T47D (cell line): ENCODE results near the gene FARS2.

Experiments used
- DNase-seq, 2 experiments: peaks; one replicate each; pipeline versions ENCODE4 v3.0.0 to v3.0.0-alpha.2; 2011 to 2012; ENCODE audit warnings: low read depth in 1 of 2, low spot score in 1 of 2
- JUND ChIP-seq: IDR thresholded peaks from 2 replicates; pipeline ENCODE4 v1.6.1; 2012; ENCODE audit warnings: low read depth
- in situ Hi-C: cut with HindIII; loops from 2 replicates; pipeline ENCODE4 v1.10.0; 2016; ENCODE audit warnings: low sequenced_read_pairs, low pct_unique_long_range_greater_than_20kb

The FARS2 gene

DNA sequence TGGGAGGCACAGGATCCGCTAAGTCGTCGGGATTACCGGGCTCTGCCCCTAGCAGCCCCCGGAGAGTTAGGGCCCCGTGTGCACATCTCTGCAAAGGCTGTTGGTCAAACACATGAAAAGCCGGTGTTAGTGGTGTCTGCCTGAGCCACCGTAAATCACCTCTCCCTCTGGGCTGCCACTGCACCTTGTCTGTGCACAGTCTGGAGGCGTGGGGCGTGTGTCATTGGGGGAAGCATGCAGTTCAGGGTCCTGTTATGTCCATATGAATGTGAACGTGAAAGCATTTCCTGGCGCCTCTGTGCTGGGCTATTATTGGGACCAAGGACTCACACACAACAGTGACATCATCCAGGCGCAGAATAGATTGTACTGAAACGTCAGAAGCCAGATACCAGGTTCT lies 439.9 kb downstream of the FARS2 start:
- in situ Hi-C loops = no loop called here
- no peak for TF ChIP-seq JUND
- DNase-seq = no peak

DNA sequence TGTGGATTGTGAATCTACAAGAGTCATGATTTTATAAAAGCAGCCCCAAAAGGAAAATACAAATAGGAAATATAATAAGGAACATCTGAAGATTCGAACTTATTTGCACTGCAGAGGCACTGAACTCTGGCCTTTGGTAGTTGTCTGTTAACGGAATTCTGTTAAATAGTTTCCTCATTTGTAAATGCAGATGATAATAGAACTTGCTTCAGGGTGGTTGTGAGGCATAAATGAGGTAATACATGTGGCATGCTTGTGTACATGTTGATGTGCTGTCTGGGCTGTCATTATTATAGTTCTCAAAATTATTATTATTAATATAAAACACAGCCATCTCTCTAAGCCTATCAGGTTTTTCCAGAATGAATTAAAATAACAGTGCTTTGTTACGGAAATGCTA lies 443.4 kb downstream of the FARS2 start:
- no peak for DNase-seq

GRCh38 chr6:5705252-5705651 lies 443.9 kb downstream of the FARS2 start:
- no peak for TF ChIP-seq JUND
- in situ Hi-C loops = no loop called here
- DNase-seq = no peak

More for the DNA sequence above, 443.4 kb downstream of the FARS2 start:
- no peak for TF ChIP-seq JUND
- in situ Hi-C loops = no loop called here

DNA sequence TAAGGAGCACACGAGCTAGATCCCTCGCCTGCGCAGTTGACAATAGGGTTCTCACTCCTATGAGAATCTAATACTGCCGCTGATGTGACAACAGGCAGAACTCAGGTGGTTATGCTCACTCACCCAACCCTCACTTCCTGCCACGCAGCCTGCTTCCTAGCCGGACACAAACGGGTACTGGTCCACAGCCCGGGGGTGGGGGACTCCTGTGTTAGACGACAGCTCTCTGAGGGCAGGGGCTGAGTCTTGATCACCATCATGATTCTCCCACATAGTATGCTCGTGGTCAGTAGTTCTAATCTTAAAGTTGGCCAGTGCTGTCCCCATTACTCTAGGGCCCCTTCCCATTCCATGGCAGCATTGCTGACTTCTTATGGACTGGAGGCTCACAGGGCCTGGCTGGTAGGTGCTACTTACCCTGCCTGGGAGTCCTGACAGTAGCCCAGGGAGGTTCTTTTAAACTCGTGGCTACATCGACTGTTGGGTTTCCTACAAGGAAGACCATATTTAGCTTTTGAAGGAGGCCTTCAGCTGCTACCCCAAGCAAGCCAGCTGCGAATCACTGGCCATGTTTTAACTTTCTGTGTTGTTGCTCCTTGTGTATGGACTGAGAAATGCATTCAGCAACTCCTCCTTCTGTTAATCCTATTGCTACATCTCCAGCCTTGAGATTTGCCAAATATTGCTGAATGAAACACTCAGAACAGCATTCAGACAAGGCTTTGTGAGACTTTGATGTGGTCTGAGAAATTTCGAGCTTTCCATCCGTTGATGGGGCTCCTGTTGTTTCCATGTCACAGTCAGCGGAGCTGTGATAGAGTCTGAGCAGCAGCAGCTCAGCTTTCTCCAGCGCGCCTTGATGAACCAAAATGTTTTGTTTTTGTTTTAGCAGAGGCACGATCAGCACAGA lies 445.1 kb downstream of the FARS2 start:
- TF ChIP-seq JUND = no peak
- in situ Hi-C loops = no loop called here
- no peak for DNase-seq

DNA sequence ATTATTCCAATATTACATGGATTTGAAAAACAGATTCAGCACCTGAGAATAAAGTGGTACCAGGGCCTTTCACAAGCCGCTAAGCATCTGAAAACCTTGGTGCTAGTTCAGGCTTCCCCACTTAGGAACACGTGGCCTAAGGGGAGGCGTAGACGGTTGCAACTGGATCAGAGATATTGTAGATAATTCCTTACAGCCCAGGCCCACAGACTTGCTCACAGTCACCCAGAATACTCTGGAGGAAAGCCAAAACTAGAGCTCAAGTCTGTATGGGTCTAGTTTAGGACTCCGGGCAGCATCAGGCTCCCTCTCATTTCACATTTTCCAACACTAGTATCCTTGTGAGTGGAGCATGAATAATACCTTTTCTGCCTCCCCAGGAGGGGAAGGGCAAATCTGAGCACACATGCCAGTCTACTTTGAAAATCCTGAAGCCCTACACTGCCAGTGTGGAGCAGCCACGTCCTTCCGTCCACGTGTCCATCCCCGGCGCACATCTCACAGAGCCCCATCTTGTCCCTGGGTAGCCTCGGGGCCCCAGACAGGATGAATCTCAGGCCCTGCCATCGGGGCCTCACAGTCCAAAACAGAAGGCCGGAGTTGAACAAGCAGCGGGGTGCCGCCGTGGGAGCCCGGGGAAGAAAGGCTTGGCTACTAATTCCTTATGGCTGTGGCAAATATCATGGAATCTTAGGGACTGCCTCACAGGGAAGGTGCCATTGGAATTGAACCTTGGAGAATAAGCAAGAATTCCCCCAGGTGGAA lies 446.1 kb downstream of the FARS2 start:
- no peak for DNase-seq
- TF ChIP-seq JUND = no peak
- in situ Hi-C loops = no loop called here

GRCh38 chr6:5710516-5710915 lies 449.2 kb downstream of the FARS2 start:
- DNase-seq = no peak
- no peak for TF ChIP-seq JUND
- in situ Hi-C loops = no loop called here

DNA sequence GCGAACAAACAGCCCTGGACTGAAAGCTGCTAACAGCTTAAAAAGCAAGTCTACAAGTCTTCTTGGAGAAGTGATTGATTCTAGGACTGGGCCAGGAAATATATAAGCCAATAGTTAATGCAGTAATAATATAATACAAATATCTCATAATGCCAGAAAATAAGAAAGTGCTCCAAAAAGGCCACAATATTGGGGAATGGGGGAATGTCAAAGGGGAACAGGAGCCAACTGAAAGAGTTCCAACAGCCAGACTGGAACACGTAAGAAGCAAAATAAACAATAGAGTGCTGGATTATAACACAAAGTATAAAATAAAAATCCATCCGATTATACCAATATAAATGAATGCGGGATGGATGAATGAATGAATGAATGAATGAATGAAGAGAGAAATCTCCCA lies 449.6 kb downstream of the FARS2 start:
- no peak for DNase-seq
- TF ChIP-seq JUND = no peak
- in situ Hi-C loops = no loop called here

DNA sequence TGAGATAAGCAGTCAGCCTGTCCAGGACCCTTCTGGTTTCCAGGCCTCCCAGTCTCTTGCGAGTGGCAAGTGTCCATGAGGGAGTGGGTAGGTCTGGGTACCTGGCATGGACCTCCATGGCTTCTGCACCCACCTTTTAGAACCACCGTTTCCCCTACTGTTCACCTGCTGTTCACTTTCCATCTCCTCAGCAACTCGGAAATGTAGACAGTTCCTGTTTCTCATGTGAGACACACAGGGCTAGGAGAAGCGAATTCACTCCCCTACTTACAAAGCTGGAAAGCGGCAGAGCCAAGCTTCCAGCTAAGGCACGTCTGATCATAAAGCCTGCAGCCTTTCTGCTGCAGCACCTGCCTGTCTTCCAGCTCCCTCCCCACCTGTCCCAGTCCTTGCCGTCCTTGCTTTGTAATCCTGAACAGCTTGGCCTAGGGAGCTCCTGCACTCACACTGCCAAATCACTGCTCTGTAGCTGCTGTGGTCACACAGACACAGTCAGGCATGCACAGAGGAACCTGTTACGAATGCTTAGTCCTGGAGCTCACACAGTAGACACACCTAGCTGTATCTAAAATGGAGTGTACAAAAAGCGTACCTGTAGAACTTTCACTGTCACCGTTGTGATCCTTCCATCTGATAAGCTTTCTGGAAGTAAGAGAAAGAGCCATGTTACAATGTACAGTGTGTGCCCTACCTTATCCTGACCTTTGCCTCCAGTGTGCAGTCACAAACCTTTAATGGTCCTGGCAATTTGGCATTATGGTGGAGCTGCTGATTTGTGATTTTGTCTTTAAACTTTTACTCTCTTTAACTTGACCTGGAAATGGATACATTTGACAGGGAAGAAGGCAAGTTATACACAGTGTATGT lies 451.3 kb downstream of the FARS2 start:
- TF ChIP-seq JUND = no peak
- peak in 1 of 2 experiments; percentile 4 for DNase-seq
- in situ Hi-C loops = no loop called here

DNA sequence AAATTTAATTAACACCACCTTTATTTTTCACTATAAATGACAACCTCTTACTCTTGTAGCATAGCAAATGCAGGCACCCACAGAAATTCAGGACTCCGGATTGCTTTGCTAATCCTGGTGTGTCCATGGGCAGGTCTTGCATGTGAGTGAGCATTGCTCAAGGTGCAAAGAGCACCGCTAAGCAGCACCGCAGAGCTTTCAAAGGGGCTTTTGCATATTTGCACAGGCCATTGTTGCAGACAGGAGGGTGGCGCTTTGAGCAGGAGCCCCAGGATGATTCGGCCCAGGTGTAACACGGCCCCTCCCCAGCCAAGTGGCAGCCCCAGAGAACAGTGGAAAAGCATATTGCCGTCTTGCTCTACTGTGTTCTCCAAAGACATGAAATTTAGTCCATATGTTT lies 452.2 kb downstream of the FARS2 start:
- in situ Hi-C loops = no loop called here
- DNase-seq = no peak
- no peak for TF ChIP-seq JUND

- in situ Hi-C loops = no loop called here
- peak in 1 of 2 experiments; percentile 24 for DNase-seq
- TF ChIP-seq JUND = no peak
Measured at GRCh38 chr6:5718231-5718947, 457.1 kb downstream of the FARS2 start.

DNA sequence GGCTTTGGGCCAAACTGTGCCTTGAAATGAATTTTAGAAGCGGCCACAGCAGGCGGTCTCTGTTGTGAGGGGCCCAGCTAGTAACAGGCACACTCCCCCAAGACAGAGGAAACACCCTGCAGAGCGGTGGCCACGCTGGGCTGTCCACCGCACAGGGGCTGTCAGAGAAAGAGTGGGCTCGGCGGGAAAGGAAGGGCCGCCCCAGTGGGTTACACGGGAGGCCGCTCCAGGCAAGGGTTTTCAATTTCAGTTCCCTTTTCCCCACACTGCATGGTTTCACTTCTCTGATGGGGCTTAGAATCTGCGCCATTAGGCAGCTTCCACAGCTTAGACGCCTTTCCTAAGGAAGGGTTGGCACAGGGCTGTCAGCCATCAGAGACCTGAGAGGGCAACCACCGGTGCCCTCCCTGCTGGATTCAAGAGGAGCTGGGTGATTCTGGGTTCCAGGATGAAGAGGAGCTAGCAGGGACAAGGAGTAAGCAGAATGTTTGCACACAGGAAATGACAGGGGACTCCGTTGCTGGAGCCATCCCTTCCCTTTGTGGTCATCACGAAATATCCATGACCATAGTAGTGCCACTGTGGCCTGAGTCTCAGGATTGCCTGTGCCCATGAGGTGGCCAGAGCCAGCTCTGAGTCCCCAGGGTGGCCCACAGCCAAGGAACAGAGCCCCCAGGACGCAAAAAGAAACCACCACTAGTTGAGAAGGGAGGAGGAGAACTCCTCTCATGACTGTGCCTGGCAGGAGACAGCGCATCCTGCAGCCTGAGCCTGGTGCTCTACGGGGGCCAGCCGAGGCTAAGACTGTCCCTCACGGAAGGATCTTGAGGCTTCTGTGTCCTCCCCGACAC lies 462.8 kb downstream of the FARS2 start:
- no peak for DNase-seq
- TF ChIP-seq JUND = no peak
- in situ Hi-C loops = no loop called here
